ENCODE data around the gene EEFSEC. TPM values are rescaled to one million over a fixed set of nuclear protein-coding genes. Genes with fewer than 3 reads are reported as not detected.
A peak's percentile ranks its signal among the peaks of the same experiment; 100 is the strongest.
"Not testable (repeated sequence)": the region's sequence is repeated elsewhere in the genome, so short reads cannot be mapped to it uniquely, and the experiment has no call there.

Gene EEFSEC
- total RNA-seq, 2 donors from 2014 or later = 15.7 to 17.2 TPM

- no peaks in the 10 kb centered on the region for H3K4me1 Mint-ChIP-seq (ENCODE audit: low read depth)
- H3K36me3 Mint-ChIP-seq (ENCODE audit: insufficient read depth in 2 of 2) = no peaks in the 10 kb centered on the region
- no peak overlapping the region for H3K4me3 Mint-ChIP-seq
- H3K9me3 Mint-ChIP-seq = no peaks in the 10 kb centered on the region
- ATAC-seq (replicated peaks in 1 of 2) (no peak), DNase-seq (no peak)
- H3K27ac Mint-ChIP-seq = no peak overlapping the region
- H3K27me3 Mint-ChIP-seq (ENCODE audit: low read depth) = no peaks in the 10 kb centered on the region
Observed at GRCh38 chr3:128131897-128132646, 21.2 kb upstream of the EEFSEC start.

GRCh38 chr3:128133273-128133883, 19.9 kb upstream of the EEFSEC start:
- H3K27me3 Mint-ChIP-seq (ENCODE audit: low read depth) = no peaks in the 10 kb centered on the region
- H3K27ac Mint-ChIP-seq = no peak overlapping the region
- no peaks in the 10 kb centered on the region for H3K9me3 Mint-ChIP-seq
- DNase-seq (peak; percentile 30 to 52), ATAC-seq (replicated peaks in 1 of 2) (peak in 1 of 2 donors; percentile 54)
- no peaks in the 10 kb centered on the region for H3K4me1 Mint-ChIP-seq (ENCODE audit: low read depth)
- no peaks in the 10 kb centered on the region for H3K36me3 Mint-ChIP-seq (ENCODE audit: insufficient read depth in 2 of 2)
- H3K4me3 Mint-ChIP-seq = no peak overlapping the region

GRCh38 chr3:128143496-128143895, 9.8 kb upstream of the EEFSEC start:
- Mint-ChIP-seq H3K4me3 (no peak overlapping the region), H3K36me3 (ENCODE audit: insufficient read depth in 2 of 2) (peaks cover 0 to 2% of the 10 kb centered on the region in 2 donors), H3K27ac (no peak overlapping the region), H3K27me3 (ENCODE audit: low read depth) (no peaks in the 10 kb centered on the region), H3K9me3 (no peaks in the 10 kb centered on the region), H3K4me1 (ENCODE audit: low read depth) (no peaks in the 10 kb centered on the region)
- DNase-seq (no peak), ATAC-seq (replicated peaks in 1 of 2) (no peak)

GRCh38 chr3:128144512-128145187, 8.6 kb upstream of the EEFSEC start:
- DNase-seq (no peak), ATAC-seq (replicated peaks in 1 of 2) (no peak)
- no peaks in the 10 kb centered on the region for H3K27me3 Mint-ChIP-seq (ENCODE audit: low read depth)
- no peaks in the 10 kb centered on the region for H3K9me3 Mint-ChIP-seq
- peaks cover 0 to 2% of the 10 kb centered on the region in 2 donors for H3K36me3 Mint-ChIP-seq (ENCODE audit: insufficient read depth in 2 of 2)
- no peaks in the 10 kb centered on the region for H3K4me1 Mint-ChIP-seq (ENCODE audit: low read depth)
- no peak overlapping the region for H3K4me3 Mint-ChIP-seq
- no peak overlapping the region for H3K27ac Mint-ChIP-seq

- no peaks in the 10 kb centered on the region for H3K27me3 Mint-ChIP-seq (ENCODE audit: low read depth)
- ATAC-seq (replicated peaks in 1 of 2) = no peak
- no peak overlapping the region for H3K4me3 Mint-ChIP-seq
- DNase-seq = no peak
- H3K9me3 Mint-ChIP-seq = no peaks in the 10 kb centered on the region
- no peaks in the 10 kb centered on the region for H3K4me1 Mint-ChIP-seq (ENCODE audit: low read depth)
- H3K36me3 Mint-ChIP-seq (ENCODE audit: insufficient read depth in 2 of 2) = peaks cover 0 to 2% of the 10 kb centered on the region in 2 donors
- no peak overlapping the region for H3K27ac Mint-ChIP-seq
Observed at GRCh38 chr3:128145279-128145678, 8.0 kb upstream of the EEFSEC start.

GRCh38 chr3:128146201-128146600, 7.1 kb upstream of the EEFSEC start:
- H3K27me3 Mint-ChIP-seq (ENCODE audit: low read depth) = no peaks in the 10 kb centered on the region
- H3K4me3 Mint-ChIP-seq = no peak overlapping the region
- H3K27ac Mint-ChIP-seq = no peak overlapping the region
- ATAC-seq (replicated peaks in 1 of 2) (no peak), DNase-seq (no peak)
- H3K9me3 Mint-ChIP-seq = no peaks in the 10 kb centered on the region
- peaks cover 0 to 2% of the 10 kb centered on the region in 2 donors for H3K36me3 Mint-ChIP-seq (ENCODE audit: insufficient read depth in 2 of 2)
- no peaks in the 10 kb centered on the region for H3K4me1 Mint-ChIP-seq (ENCODE audit: low read depth)

- no peak overlapping the region for H3K27ac Mint-ChIP-seq
Observed at GRCh38 chr3:128149650-128150049, 3.6 kb upstream of the EEFSEC start.

DNA sequence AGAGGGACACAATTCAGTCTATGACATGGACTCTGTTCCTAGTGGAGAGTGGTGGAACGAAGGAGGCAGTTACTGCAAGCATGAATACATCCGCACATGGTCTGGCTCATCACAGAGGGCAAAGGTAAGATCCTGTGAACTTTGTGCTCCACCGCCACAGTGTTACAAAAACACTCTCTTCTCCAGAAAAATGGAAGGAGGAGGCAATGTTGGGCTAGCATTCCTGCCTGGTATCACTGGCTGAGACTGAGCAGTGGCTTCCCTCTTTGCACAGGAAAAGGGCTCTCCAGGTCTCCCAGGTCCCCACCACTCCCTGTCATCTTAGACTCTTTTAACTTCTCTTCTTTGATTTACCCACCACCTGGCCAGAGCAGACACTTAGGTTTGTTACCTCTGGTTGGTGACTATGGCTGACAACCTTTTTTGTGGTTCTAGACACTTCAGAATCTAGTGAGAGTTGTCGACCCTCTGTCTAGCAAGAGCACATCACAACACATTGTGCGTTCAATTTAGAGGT, 1.5 kb upstream of the EEFSEC start:
- Mint-ChIP-seq H3K27me3 (ENCODE audit: low read depth) (no peaks in the 10 kb centered on the region), H3K27ac (no peak overlapping the region), H3K36me3 (ENCODE audit: insufficient read depth in 2 of 2) (peaks cover 7 to 8% of the 10 kb centered on the region in 2 donors), H3K4me3 (peak overlapping the region in 1 of 2 donors; percentile 57), H3K9me3 (peaks cover 3 to 7% of the 10 kb centered on the region in 2 donors), H3K4me1 (ENCODE audit: low read depth) (peaks cover 23% of the 10 kb centered on the region)
- DNase-seq = no peak
- no peak for ATAC-seq (replicated peaks in 1 of 2)

More at GRCh38 chr3:128149650-128150049, 3.6 kb upstream of the EEFSEC start:
- ATAC-seq (replicated peaks in 1 of 2) = no peak
- Mint-ChIP-seq H3K9me3 (peaks cover 3 to 7% of the 10 kb centered on the region in 2 donors), H3K36me3 (ENCODE audit: insufficient read depth in 2 of 2) (peaks cover 6 to 7% of the 10 kb centered on the region in 2 donors), H3K4me1 (ENCODE audit: low read depth) (peaks cover 22% of the 10 kb centered on the region), H3K4me3 (no peak overlapping the region), H3K27me3 (ENCODE audit: low read depth) (no peaks in the 10 kb centered on the region)
- DNase-seq = no peak

- peak in 1 of 2 donors; percentile 65 for ATAC-seq (replicated peaks in 1 of 2)
- peaks cover 23% of the 10 kb centered on the region for H3K4me1 Mint-ChIP-seq (ENCODE audit: low read depth)
- no peaks in the 10 kb centered on the region for H3K27me3 Mint-ChIP-seq (ENCODE audit: low read depth)
- peak overlapping the region; percentile 58 for H3K27ac Mint-ChIP-seq
- peaks cover 12% of the 10 kb centered on the region in 2 donors for H3K36me3 Mint-ChIP-seq (ENCODE audit: insufficient read depth in 2 of 2)
- H3K9me3 Mint-ChIP-seq = peaks cover 3 to 7% of the 10 kb centered on the region in 2 donors
- no peak for DNase-seq
- H3K4me3 Mint-ChIP-seq = peak overlapping the region; percentile 92 to 93
Observed at GRCh38 chr3:128152419-128153155, 694 bp upstream of the EEFSEC start.

GRCh38 chr3:128154354-128154753, 1.1 kb downstream of the EEFSEC start:
- Mint-ChIP-seq H3K4me1 (ENCODE audit: low read depth) (peaks cover 23% of the 10 kb centered on the region), H3K4me3 (peak overlapping the region; percentile 92 to 93), H3K36me3 (ENCODE audit: insufficient read depth in 2 of 2) (peaks cover 12 to 17% of the 10 kb centered on the region in 2 donors), H3K27ac (peak overlapping the region; percentile 84)
- DNase-seq; ATAC-seq (replicated peaks in 1 of 2); H3K9me3 Mint-ChIP-seq; H3K27me3 Mint-ChIP-seq (ENCODE audit: low read depth): not testable (repeated sequence)

DNA sequence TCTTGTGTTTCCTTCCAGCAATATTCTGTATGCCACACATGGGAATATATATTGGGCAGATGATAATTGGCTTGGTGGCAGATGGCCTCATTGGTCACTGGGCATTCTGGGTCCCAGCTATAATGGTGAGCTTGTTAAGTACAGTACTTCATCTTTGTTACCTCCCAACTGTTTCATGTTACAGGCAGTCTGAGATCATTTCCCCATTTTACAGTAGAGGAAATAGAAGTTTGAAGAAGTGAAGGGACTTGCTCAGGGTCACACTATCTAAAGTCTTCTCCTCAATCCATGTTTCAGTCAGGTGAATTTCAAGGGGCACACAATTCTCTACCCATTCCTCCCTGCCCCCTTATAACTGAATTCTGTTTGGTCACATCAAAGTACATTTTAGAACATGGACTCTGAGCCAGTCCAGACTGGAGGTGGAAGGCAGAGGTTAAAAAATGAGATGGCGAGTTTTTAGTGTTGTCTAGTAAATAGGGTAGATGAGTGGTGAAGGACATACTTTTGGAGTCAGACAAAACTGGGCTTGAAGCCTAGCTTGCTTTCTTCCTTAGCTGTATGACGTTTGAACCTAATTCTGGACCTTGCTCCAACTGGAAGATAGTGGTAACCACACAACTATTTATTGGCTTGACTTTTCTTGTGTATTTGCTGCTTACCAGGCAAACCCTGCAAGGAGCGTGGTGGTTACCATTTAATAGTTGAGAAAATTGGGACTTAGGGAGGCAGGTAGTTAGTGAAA, 2.5 kb downstream of the EEFSEC start:
- ATAC-seq (replicated peaks in 1 of 2) = no peak
- H3K4me3 Mint-ChIP-seq = no peak overlapping the region
- peaks cover 12 to 17% of the 10 kb centered on the region in 2 donors for H3K36me3 Mint-ChIP-seq (ENCODE audit: insufficient read depth in 2 of 2)
- DNase-seq = no peak
- H3K27me3 Mint-ChIP-seq (ENCODE audit: low read depth) = no peaks in the 10 kb centered on the region
- peaks cover 3 to 7% of the 10 kb centered on the region in 2 donors for H3K9me3 Mint-ChIP-seq
- H3K4me1 Mint-ChIP-seq (ENCODE audit: low read depth) = peaks cover 23% of the 10 kb centered on the region
- no peak overlapping the region for H3K27ac Mint-ChIP-seq

DNA sequence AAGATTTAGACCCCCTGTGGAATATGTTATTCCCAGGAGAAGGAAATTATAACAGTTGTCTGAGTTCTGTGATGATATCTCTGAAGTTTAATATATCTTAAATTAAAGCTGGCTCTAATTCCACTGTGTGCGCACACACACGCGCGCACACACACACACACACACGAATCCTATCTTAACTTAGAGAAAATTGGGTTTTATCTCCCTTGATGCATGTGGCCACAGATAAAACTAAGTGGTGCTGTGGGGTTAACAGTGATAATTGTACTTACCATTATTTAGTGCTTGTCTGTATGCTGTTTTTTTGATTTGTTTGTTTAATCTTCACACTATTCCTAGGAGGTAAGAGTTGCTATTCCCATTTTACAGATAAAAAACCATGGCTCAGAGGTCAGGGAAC, 7.4 kb downstream of the EEFSEC start:
- H3K4me1 Mint-ChIP-seq (ENCODE audit: low read depth) = peaks cover 14% of the 10 kb centered on the region
- no peak for ATAC-seq (replicated peaks in 1 of 2)
- H3K9me3 Mint-ChIP-seq = no peaks in the 10 kb centered on the region

More for the DNA sequence above, 7.4 kb downstream of the EEFSEC start:
- Mint-ChIP-seq H3K4me3 (no peak overlapping the region), H3K27ac (no peak overlapping the region), H3K27me3 (ENCODE audit: low read depth) (no peaks in the 10 kb centered on the region), H3K36me3 (ENCODE audit: insufficient read depth in 2 of 2) (peaks cover 11 to 12% of the 10 kb centered on the region in 2 donors)
- no peak for DNase-seq

Data from activated T-cell treated with anti-CD3 and anti-CD28 coated beads, Interleukin-2, amount 50 U/mL, for 72 hours (primary cell).